OCI-LY7 (cell line): ENCODE results near the gene SMG1. TPM values are rescaled to one million over a fixed set of nuclear protein-coding genes. Genes with fewer than 3 reads are reported as not detected.

ENCODE experiments used
- BruUV-seq: library from RNA; stranded (reverse); fragments of 400-500 nt; replicated peaks from 2 replicates; lab custom pipeline; 2021; lab: Mats Ljungman, UMichigan
- CTCF ChIA-PET: fragments of 300-600 bp; sonication (Branson Sonifier 250); formaldehyde crosslinking; loops from one replicate; lab custom pipeline; 2022; ENCODE audit warnings: antibody characterized with exemption; ENCODE audit not compliant: unreplicated experiment; lab: Charles Lee
- POLR2A ChIA-PET: fragments of 300-600 bp; sonication (Branson Sonifier 250); formaldehyde crosslinking; loops from one replicate; lab custom pipeline; 2022; ENCODE audit warnings: antibody characterized with exemption; lab: Charles Lee
- DNase-seq: peaks from one replicate; pipeline ENCODE4 v3.0.0-alpha.2; 2015; ENCODE audit warnings: low spot score
- H2AFZ ChIP-seq: fragments of 200-600 bp; sonication (generic), shearing (Covaris generic); 2 replicates; pipeline ENCODE4 v1.6.1; 2014; ENCODE audit warnings: mild to moderate bottlenecking, antibody characterized with exemption, low read length, moderate library complexity
- H3K27ac ChIP-seq: fragments of 200-600 bp; sonication (generic); 2 replicates; pipeline ENCODE4 v1.5.1; 2014; ENCODE audit warnings: mixed run types, low read depth, mild to moderate bottlenecking, moderate library complexity, low read length, inconsistent platforms; ENCODE audit not compliant: poor library complexity, severe bottlenecking
- H3K36me3 ChIP-seq: fragments of 200-600 bp; sonication (generic); 2 replicates; pipeline ENCODE4 v1.6.1; 2014; ENCODE audit warnings: mild to moderate bottlenecking, antibody characterized with exemption, low read length, moderate library complexity, mixed read lengths; ENCODE audit not compliant: insufficient read depth
- H3K4me1 ChIP-seq: fragments of 200-600 bp; sonication (generic); 2 replicates; pipeline ENCODE4 v1.5.1; 2014; ENCODE audit warnings: mild to moderate bottlenecking, low read length; ENCODE audit not compliant: insufficient read depth, poor library complexity, severe bottlenecking
- H3K4me2 ChIP-seq: fragments of 200-600 bp; sonication (generic); 2 replicates; pipeline ENCODE4 v1.6.1; 2014; ENCODE audit warnings: mild to moderate bottlenecking, low read length
- H3K4me3 ChIP-seq: fragments of 200-600 bp; sonication (generic); 2 replicates; pipeline ENCODE4 v1.5.1; 2014; ENCODE audit warnings: mild to moderate bottlenecking, low read depth, low read length; ENCODE audit not compliant: poor library complexity, severe bottlenecking
- H3K79me2 ChIP-seq: fragments of 200-600 bp; sonication (generic); 2 replicates; pipeline ENCODE4 v1.6.1; 2016; ENCODE audit warnings: low read depth, mild to moderate bottlenecking, low read length, moderate library complexity, mixed read lengths; ENCODE audit not compliant: insufficient read depth
- H3K9me2 ChIP-seq: fragments of 200-600 bp; sonication (generic); 2 replicates; pipeline ENCODE4 v1.6.1; 2016; ENCODE audit warnings: mild to moderate bottlenecking, low read length, mixed read lengths; ENCODE audit not compliant: insufficient read depth
- H3K9me3 ChIP-seq: fragments of 200-600 bp; sonication (generic); 2 replicates; pipeline ENCODE4 v1.6.1; 2014; ENCODE audit warnings: mild to moderate bottlenecking, mixed run types, low read length, mixed read lengths
- H4K20me1 ChIP-seq: fragments of 200-600 bp; sonication (generic); 2 replicates; pipeline ENCODE4 v1.6.1; 2014; ENCODE audit warnings: mild to moderate bottlenecking, antibody characterized with exemption, low read length, moderate library complexity, mixed read lengths; ENCODE audit not compliant: insufficient read depth
- EZH2phosphoT487 ChIP-seq: fragments of 200-600 bp; sonication (generic); IDR thresholded peaks from 2 replicates; pipeline ENCODE4 v1.6.1; 2018; ENCODE audit warnings: low read depth, borderline replicate concordance, mild to moderate bottlenecking, mixed run types, antibody characterized with exemption, low read length, moderate library complexity, mixed read lengths
- intact Hi-C: fragments of 100-400 bp; cut with micrococcal nuclease; formaldehyde crosslinking; loops from one replicate; pipeline ENCODE4 v1.10.0; 2022; ENCODE audit not compliant: unreplicated experiment
- total RNA-seq, 2 experiments: library from RNA; depleted of rRNA in 1 of 2; stranded (reverse); fragments of >200 nt in 1 of 2; shearing (Covaris generic) in 1 of 2; gene quantifications; 2 replicates each; pipeline ENCODE4 v1.2.3, GENCODE V29; 2014 to 2022
- TF ChIP-seq, protein P1 (sequence below): fragments of 200-600 bp; sonication (generic); conservative IDR thresholded peaks from 2 replicates; pipeline ENCODE4 v1.5.1; 2014; ENCODE audit warnings: mild to moderate bottlenecking, antibody characterized with exemption, low read length, moderate library complexity, mixed read lengths

Gene SMG1
- total RNA-seq, 2 experiments from 2014 or later: 106 to 199 TPM

DNA sequence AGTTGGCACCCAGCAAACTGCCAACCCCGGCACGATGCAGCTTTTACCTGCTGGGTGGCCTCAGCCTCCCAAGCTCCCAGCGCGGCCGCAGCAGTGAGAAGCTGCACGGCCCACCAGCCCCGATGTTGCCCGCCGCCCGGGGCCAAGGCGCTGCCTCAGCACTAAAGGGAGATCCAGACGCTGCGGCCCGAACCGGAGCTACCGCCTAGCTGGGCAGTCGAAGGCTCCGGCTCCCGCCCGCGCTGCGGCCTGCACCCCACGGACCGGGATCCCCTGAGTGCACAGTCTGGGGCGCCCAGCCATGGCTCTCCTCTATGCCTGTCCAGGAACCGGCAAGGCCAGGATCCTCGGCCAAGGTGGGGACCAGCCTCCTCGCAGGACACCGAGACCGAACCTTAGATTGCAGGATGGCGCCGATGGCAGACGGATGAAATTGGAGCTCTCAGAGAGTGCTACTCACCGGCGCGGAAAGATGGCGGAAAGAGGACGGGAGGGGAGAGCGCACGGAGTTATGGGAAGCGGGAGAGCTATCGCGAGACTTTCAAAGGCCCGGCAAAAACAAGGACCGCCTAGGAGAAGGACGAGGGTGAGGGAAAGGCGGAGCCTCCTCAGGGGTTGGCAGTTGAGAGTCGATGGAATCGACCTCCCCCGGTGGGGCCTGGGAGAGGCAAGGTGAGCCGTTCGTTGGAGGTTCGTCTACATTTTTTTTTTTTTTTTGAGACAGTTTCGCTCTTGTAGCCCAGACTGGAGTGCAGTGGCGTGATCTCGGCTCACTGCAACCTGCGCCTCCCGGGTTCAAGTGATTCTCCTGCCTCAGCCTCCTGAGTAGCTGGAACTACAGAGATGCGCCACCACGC, 136.1 kb downstream of the SMG1 start, which contains the start of gene RPS15A:
Gene RPS15A (minus strand): TSS at position 485 of the 857 bp plus-strand sequence. CDS start 1,221 bp downstream, outside the sequence.
- H3K79me2 ChIP-seq: peaks cover 72% of the 10 kb centered on the region
- H4K20me1 ChIP-seq: peaks cover 45% of the 10 kb centered on the region
- CTCF ChIA-PET: interaction anchor here (0.9 kb wide), 2 partner anchors 9 to 11 kb away, joined by 4 read pairs; partner anchors contain the start of gene ARL6IP1
- H3K4me3 ChIP-seq: peak within 1 kb of the TSS; percentile 85
- POLR2A ChIA-PET: interaction anchor here (0.5 to 6.3 kb wide), 4 partner anchors 11 to 140 kb away, joined by 3 to 64 read pairs (median 4); partner anchors contain the start of gene ARL6IP1
- H3K36me3 ChIP-seq: peaks cover 92% of the 10 kb centered on the region
- no TSS peak for BruUV-seq
- H3K9me2 ChIP-seq: no peaks in the 10 kb centered on the region
- no peaks in the 10 kb centered on the region for H3K9me3 ChIP-seq
- H3K4me2 ChIP-seq: peak within 1 kb of the TSS; percentile 85
- TF ChIP-seq, protein P1, sequence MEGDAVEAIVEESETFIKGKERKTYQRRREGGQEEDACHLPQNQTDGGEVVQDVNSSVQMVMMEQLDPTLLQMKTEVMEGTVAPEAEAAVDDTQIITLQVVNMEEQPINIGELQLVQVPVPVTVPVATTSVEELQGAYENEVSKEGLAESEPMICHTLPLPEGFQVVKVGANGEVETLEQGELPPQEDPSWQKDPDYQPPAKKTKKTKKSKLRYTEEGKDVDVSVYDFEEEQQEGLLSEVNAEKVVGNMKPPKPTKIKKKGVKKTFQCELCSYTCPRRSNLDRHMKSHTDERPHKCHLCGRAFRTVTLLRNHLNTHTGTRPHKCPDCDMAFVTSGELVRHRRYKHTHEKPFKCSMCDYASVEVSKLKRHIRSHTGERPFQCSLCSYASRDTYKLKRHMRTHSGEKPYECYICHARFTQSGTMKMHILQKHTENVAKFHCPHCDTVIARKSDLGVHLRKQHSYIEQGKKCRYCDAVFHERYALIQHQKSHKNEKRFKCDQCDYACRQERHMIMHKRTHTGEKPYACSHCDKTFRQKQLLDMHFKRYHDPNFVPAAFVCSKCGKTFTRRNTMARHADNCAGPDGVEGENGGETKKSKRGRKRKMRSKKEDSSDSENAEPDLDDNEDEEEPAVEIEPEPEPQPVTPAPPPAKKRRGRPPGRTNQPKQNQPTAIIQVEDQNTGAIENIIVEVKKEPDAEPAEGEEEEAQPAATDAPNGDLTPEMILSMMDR: no peak
- no peak for TF ChIP-seq EZH2phosphoT487
- H2AFZ ChIP-seq: no peak within 1 kb of the TSS
- peaks cover 42% of the 10 kb centered on the region for H3K4me1 ChIP-seq
- intact Hi-C loops: loop anchor here (1.0 to 5.0 kb wide), 2 partner anchors 11 to 277 kb away; partner anchors contain the start of genes ARL6IP1 and COQ7
- peak; percentile 98 for DNase-seq
- peak within 1 kb of the TSS; percentile 64 for H3K27ac ChIP-seq

DNA sequence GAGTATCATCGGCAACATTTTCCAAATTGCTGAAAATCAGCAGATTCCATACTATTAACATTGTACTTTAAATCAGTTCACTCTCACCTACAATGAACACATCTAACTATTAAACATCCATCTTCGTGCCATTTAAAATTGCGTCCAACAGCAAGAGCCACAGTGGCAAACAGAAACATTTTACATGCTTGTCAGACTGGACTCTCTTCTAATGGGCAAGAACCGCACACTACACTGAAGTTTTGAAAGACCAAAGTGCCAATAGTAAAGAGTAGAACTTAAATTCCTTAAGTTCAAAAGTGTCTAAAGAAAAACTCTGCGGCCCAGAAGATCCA, 136.7 kb downstream of the SMG1 start:
- DNase-seq: no peak
- H3K36me3 ChIP-seq: peaks cover 92% of the 10 kb centered on the region
- no peak overlapping the region for H2AFZ ChIP-seq
- peaks cover 51% of the 10 kb centered on the region for H4K20me1 ChIP-seq
- H3K4me1 ChIP-seq: peaks cover 42% of the 10 kb centered on the region
- intact Hi-C loops: loop anchor here (5.0 kb wide), 1 partner anchor 278 kb away; the partner anchor contains the start of gene COQ7
- BruUV-seq: TSS peak; percentile 65
- peaks cover 72% of the 10 kb centered on the region for H3K79me2 ChIP-seq
- peak overlapping the region; percentile 85 for H3K4me3 ChIP-seq
- ChIA-PET POLR2A (interaction anchor here (6.3 kb wide), 1 partner anchor 12 kb away, joined by 64 read pairs; the partner anchor contains the start of gene ARL6IP1), CTCF (no interaction called here)
- TF ChIP-seq, protein P1: no peak
- no peak for TF ChIP-seq EZH2phosphoT487
- peak overlapping the region; percentile 64 for H3K27ac ChIP-seq
- H3K4me2 ChIP-seq: peak overlapping the region; percentile 85
- no peaks in the 10 kb centered on the region for H3K9me2 ChIP-seq
- no peaks in the 10 kb centered on the region for H3K9me3 ChIP-seq
